Glutamatergic neuron (in vitro differentiated cells): ENCODE results near the gene RIPOR3. TPM values are rescaled to one million over a fixed set of nuclear protein-coding genes. Genes with fewer than 3 reads are reported as not detected.
"Not testable (repeated sequence)": the region's sequence is repeated elsewhere in the genome, so short reads cannot be mapped to it uniquely, and the experiment has no call there.

Experiments used
- DNase-seq: peaks from one replicate; pipeline ENCODE4 v3.0.0; 2022
- H3K27ac Mint-ChIP-seq: one replicate; pipeline ENCODE4 v1.8.0; 2020; ENCODE audit warnings: mild to moderate bottlenecking, mixed read lengths, inconsistent platforms; ENCODE audit not compliant: unreplicated experiment
- H3K27me3 Mint-ChIP-seq: one replicate; pipeline ENCODE4 v1.8.0; 2020; ENCODE audit warnings: mild to moderate bottlenecking, moderate library complexity, mixed read lengths, inconsistent platforms; ENCODE audit not compliant: unreplicated experiment
- H3K36me3 Mint-ChIP-seq: one replicate; pipeline ENCODE4 v1.8.0; 2020; ENCODE audit warnings: mild to moderate bottlenecking, mixed read lengths, inconsistent platforms; ENCODE audit not compliant: unreplicated experiment
- H3K4me1 Mint-ChIP-seq: one replicate; pipeline ENCODE4 v1.8.0; 2020; ENCODE audit warnings: mild to moderate bottlenecking, low read depth, mixed read lengths, inconsistent platforms; ENCODE audit not compliant: unreplicated experiment
- H3K4me3 Mint-ChIP-seq: one replicate; pipeline ENCODE4 v1.8.0; 2020; ENCODE audit warnings: mild to moderate bottlenecking, mixed read lengths, inconsistent platforms; ENCODE audit not compliant: unreplicated experiment
- H3K9me3 Mint-ChIP-seq: one replicate; pipeline ENCODE4 v1.8.0; 2020; ENCODE audit warnings: mild to moderate bottlenecking, moderate library complexity, mixed read lengths, inconsistent platforms; ENCODE audit not compliant: unreplicated experiment
- CTCF ChIP-seq: fragments of 200-600 bp; sonication (generic); IDR thresholded peaks from one replicate; pipeline ENCODE4 v1.5.0; 2021; ENCODE audit not compliant: partially characterized antibody, unreplicated experiment
- total RNA-seq: library from RNA; stranded (reverse); fragmentation: NEBNext Ultra II Directional; extraction: Animal tissue kit (Norgen Biotek cat#: 25700); gene quantifications from one replicate; pipeline ENCODE4 v1.2.1, GENCODE V29; 2021; ENCODE audit not compliant: unreplicated experiment

The RIPOR3 gene
- total RNA-seq, 1 donor from 2014 or later, result not detected

- TF ChIP-seq CTCF, result no peak
- Mint-ChIP-seq H3K27ac (no peak overlapping the region), H3K4me1 (peaks cover 2% of the 10 kb centered on the region), H3K27me3 (no peaks in the 10 kb centered on the region), H3K9me3 (no peaks in the 10 kb centered on the region), H3K36me3 (no peaks in the 10 kb centered on the region), H3K4me3 (no peak overlapping the region)
- DNase-seq, result no peak
These were observed 14.5 kb downstream of the RIPOR3 start for GRCh38 chr20:50676858-50677257.

GRCh38 chr20:50676377-50676731 is 15.0 kb downstream of the RIPOR3 start:
- not testable (repeated sequence) for DNase-seq, H3K27ac Mint-ChIP-seq, H3K27me3 Mint-ChIP-seq, H3K4me3 Mint-ChIP-seq, H3K9me3 Mint-ChIP-seq, H3K4me1 Mint-ChIP-seq, H3K36me3 Mint-ChIP-seq

- no peak for DNase-seq
- Mint-ChIP-seq H3K4me1 (peaks cover 2% of the 10 kb centered on the region), H3K36me3 (no peaks in the 10 kb centered on the region), H3K9me3 (no peaks in the 10 kb centered on the region), H3K27ac (no peak overlapping the region), H3K27me3 (no peaks in the 10 kb centered on the region), H3K4me3 (no peak overlapping the region)
- no peak for TF ChIP-seq CTCF
These were observed 15.5 kb downstream of the RIPOR3 start for GRCh38 chr20:50675671-50676376.

- H3K27ac Mint-ChIP-seq, result no peak overlapping the region
- TF ChIP-seq CTCF, result no peak
- H3K27me3 Mint-ChIP-seq, result no peaks in the 10 kb centered on the region
- no peak for DNase-seq
- no peaks in the 10 kb centered on the region for H3K9me3 Mint-ChIP-seq
- H3K4me1 Mint-ChIP-seq, result peaks cover 2% of the 10 kb centered on the region
- no peaks in the 10 kb centered on the region for H3K36me3 Mint-ChIP-seq
- no peak overlapping the region for H3K4me3 Mint-ChIP-seq
These were observed 17.1 kb downstream of the RIPOR3 start for GRCh38 chr20:50674138-50674825.

- Mint-ChIP-seq H3K4me1 (peaks cover 2% of the 10 kb centered on the region), H3K27me3 (no peaks in the 10 kb centered on the region), H3K4me3 (no peak overlapping the region), H3K9me3 (peaks cover 2% of the 10 kb centered on the region), H3K27ac (no peak overlapping the region), H3K36me3 (no peaks in the 10 kb centered on the region)
- DNase-seq, result no peak
- no peak for TF ChIP-seq CTCF
These were observed 17.7 kb downstream of the RIPOR3 start for GRCh38 chr20:50673466-50674137.
